HFF-Myc (cell line): ENCODE results near the gene NSG1.
A peak's percentile ranks its signal among the peaks of the same experiment; 100 is the strongest.

Experiments used
- DNase-seq: peaks from one replicate; pipeline ENCODE4 v3.0.0-alpha.2; 2011; ENCODE audit warnings: low read depth; ENCODE audit errors: extremely low read depth
- H3K4me3 ChIP-seq: replicated peaks from 2 replicates; pipeline ENCODE4 v1.5.1; 2011; ENCODE audit warnings: low read depth, mild to moderate bottlenecking, control low read depth, low read length
- TF ChIP-seq, protein P1 (sequence below): IDR thresholded peaks from 2 replicates; pipeline ENCODE4 v1.5.1; 2012; ENCODE audit warnings: mild to moderate bottlenecking, low read depth, low read length, control low read depth; ENCODE audit errors: missing control alignments

NSG1 gene

GRCh38 chr4:4427886-4428285 is 41.0 kb downstream of the NSG1 start:
- TF ChIP-seq, protein P1, sequence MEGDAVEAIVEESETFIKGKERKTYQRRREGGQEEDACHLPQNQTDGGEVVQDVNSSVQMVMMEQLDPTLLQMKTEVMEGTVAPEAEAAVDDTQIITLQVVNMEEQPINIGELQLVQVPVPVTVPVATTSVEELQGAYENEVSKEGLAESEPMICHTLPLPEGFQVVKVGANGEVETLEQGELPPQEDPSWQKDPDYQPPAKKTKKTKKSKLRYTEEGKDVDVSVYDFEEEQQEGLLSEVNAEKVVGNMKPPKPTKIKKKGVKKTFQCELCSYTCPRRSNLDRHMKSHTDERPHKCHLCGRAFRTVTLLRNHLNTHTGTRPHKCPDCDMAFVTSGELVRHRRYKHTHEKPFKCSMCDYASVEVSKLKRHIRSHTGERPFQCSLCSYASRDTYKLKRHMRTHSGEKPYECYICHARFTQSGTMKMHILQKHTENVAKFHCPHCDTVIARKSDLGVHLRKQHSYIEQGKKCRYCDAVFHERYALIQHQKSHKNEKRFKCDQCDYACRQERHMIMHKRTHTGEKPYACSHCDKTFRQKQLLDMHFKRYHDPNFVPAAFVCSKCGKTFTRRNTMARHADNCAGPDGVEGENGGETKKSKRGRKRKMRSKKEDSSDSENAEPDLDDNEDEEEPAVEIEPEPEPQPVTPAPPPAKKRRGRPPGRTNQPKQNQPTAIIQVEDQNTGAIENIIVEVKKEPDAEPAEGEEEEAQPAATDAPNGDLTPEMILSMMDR = no peak
- no peak for DNase-seq
- H3K4me3 ChIP-seq = no peak overlapping the region

GRCh38 chr4:4428966-4429875 is 42.3 kb downstream of the NSG1 start:
- DNase-seq = no peak
- H3K4me3 ChIP-seq = no peak overlapping the region
- TF ChIP-seq, protein P1 = no peak

GRCh38 chr4:4430492-4431195 is 43.7 kb downstream of the NSG1 start:
- DNase-seq = peak; percentile 80
- TF ChIP-seq, protein P1 = peak; percentile 87
- no peak overlapping the region for H3K4me3 ChIP-seq

DNA sequence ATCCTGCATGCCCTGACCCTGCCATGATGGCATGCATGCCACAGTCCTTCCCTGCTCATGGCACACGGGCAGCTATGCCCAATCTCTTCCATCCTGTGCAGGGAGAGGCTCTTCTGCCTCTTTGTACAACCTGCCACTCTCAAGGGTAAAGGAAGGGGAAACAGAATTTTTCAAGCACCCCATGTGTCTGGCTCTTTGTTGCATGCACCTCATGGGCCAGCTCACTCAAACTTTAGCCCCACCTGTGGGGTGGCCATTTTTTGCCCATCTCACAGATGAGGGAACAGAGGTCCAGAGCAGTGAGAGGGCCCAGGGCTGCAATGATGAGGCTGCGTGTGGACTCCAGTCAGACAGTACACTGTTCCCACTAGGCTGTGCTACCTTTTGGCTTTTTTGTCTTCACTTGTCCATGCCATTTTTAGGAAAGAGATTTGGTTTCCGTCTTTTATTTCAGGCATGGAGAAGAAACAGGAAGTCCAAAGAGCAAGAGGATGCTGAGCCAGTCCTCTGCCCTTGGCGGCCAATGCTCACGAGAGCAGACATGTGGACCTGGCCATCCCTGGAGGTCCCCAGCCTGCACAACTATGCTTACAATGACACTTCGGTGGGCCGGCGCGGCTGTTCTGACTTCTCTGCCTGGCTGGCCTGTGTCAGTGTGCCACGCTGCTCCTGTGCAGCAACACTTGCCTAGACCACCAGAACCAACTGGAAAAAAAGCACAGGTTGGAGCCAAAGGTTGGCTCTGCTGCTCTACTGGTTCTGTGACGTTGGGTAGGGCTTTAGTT is 45.6 kb downstream of the NSG1 start:
- H3K4me3 ChIP-seq = no peak overlapping the region
- TF ChIP-seq, protein P1 = no peak

GRCh38 chr4:4433941-4434340 is 47.0 kb downstream of the NSG1 start:
- DNase-seq = no peak
- TF ChIP-seq, protein P1 = no peak
- no peak overlapping the region for H3K4me3 ChIP-seq

More for the DNA sequence above, 45.6 kb downstream of the NSG1 start:
- no peak for DNase-seq

- no peak overlapping the region for H3K4me3 ChIP-seq
- TF ChIP-seq, protein P1 = no peak
- no peak for DNase-seq
These were observed 49.4 kb downstream of the NSG1 start for GRCh38 chr4:4436244-4436823.
